Measurements from ENCODE around the gene PLS1.

Gene PLS1

GRCh38 chr3:142723665-142723967, 127.4 kb downstream of the PLS1 start:
- in situ Hi-C loops (cut with HindIII; ENCODE audit: low sequenced_read_pairs) = loop anchor here (5.0 kb wide), 1 partner anchor 79 kb away; no protein-coding TSS in a partner anchor
- peak overlapping the region; percentile 74 for H3K4me3 ChIP-seq (ENCODE audit: low read depth, low read length)
- TF ChIP-seq CTCF (IDR thresholded peaks at IDR 0.05; ENCODE audit: low read depth, low read length, missing control alignments) = no peak

GRCh38 chr3:142723968-142724681, 127.9 kb downstream of the PLS1 start, which contains the start of gene TRPC1:
TRPC1 (plus strand) TSS chr3:142724034; CDS start chr3:142724560, 526 bp downstream.
- in situ Hi-C loops (cut with HindIII; ENCODE audit: low sequenced_read_pairs) = loop anchor here (5.0 kb wide), 1 partner anchor 78 kb away; no protein-coding TSS in a partner anchor
- no peak for TF ChIP-seq CTCF (IDR thresholded peaks at IDR 0.05; ENCODE audit: low read depth, low read length, missing control alignments)
- peak within 1 kb of the TSS; percentile 74 for H3K4me3 ChIP-seq (ENCODE audit: low read depth, low read length)
- peak; percentile 28 for DNase-seq (ENCODE audit: low read depth)

More at GRCh38 chr3:142723665-142723967, 127.4 kb downstream of the PLS1 start:
- DNase-seq (ENCODE audit: low read depth) = no peak

- H3K4me3 ChIP-seq (ENCODE audit: low read depth, low read length) = peak overlapping the region; percentile 74
- DNase-seq (ENCODE audit: low read depth) = no peak
- in situ Hi-C loops (cut with HindIII; ENCODE audit: low sequenced_read_pairs) = loop anchor here (5.0 kb wide), 1 partner anchor 77 kb away; no protein-coding TSS in a partner anchor
- TF ChIP-seq CTCF (IDR thresholded peaks at IDR 0.05; ENCODE audit: low read depth, low read length, missing control alignments) = no peak
Measured at GRCh38 chr3:142724682-142725356, 128.6 kb downstream of the PLS1 start.

- peak overlapping the region; percentile 74 for H3K4me3 ChIP-seq (ENCODE audit: low read depth, low read length)
- in situ Hi-C loops (cut with HindIII; ENCODE audit: low sequenced_read_pairs) = no loop called here
- no peak for DNase-seq (ENCODE audit: low read depth)
- no peak for TF ChIP-seq CTCF (IDR thresholded peaks at IDR 0.05; ENCODE audit: low read depth, low read length, missing control alignments)
Measured at GRCh38 chr3:142725357-142725739, 129.2 kb downstream of the PLS1 start.

- in situ Hi-C loops (cut with HindIII; ENCODE audit: low sequenced_read_pairs) = no loop called here
- DNase-seq (ENCODE audit: low read depth) = no peak
- H3K4me3 ChIP-seq (ENCODE audit: low read depth, low read length) = no peak overlapping the region
- TF ChIP-seq CTCF (IDR thresholded peaks at IDR 0.05; ENCODE audit: low read depth, low read length, missing control alignments) = no peak
Measured at GRCh38 chr3:142726017-142726416, 129.8 kb downstream of the PLS1 start.

GRCh38 chr3:142732066-142732465, 135.9 kb downstream of the PLS1 start:
- no peak for TF ChIP-seq CTCF (IDR thresholded peaks at IDR 0.05; ENCODE audit: low read depth, low read length, missing control alignments)
- no peak overlapping the region for H3K4me3 ChIP-seq (ENCODE audit: low read depth, low read length)
- DNase-seq (ENCODE audit: low read depth) = no peak
- in situ Hi-C loops (cut with HindIII; ENCODE audit: low sequenced_read_pairs) = no loop called here

All from astrocyte of the cerebellum (primary cell).